Thyroid gland (tissue), 4 donors: ENCODE results near the gene TRPC4. TPM values are rescaled to one million over a fixed set of nuclear protein-coding genes. Genes with fewer than 3 reads are reported as not detected.

ENCODE experiments used
- DNase-seq, 2 donors: peaks; one replicate each; pipeline ENCODE4 v3.0.0-alpha.2; 2019
- H3K27ac ChIP-seq, 3 donors: fragments of 200-600 bp; sonication (generic); 1 replicate in 2 of 3; 2 replicates in 1 of 3; pipeline ENCODE4 v1.5.1; 2016 to 2019; ENCODE audit warnings: mild to moderate bottlenecking in 1 of 3, moderate library complexity in 1 of 3
- H3K27me3 ChIP-seq: fragments of 200-600 bp; sonication (generic); one replicate; pipeline ENCODE4 v1.5.1; 2019
- H3K36me3 ChIP-seq, 2 donors: fragments of 200-600 bp; sonication (generic); one replicate each; pipeline ENCODE4 v1.5.1; 2016 to 2019
- H3K4me1 ChIP-seq, 2 donors: fragments of 200-600 bp; sonication (generic); one replicate each; pipeline ENCODE4 v1.5.1; 2017 to 2019
- H3K4me3 ChIP-seq, 3 donors: fragments of 200-600 bp; sonication (generic); replicated peaks in 1 of 3; 1 replicate in 2 of 3; 2 replicates in 1 of 3; pipeline ENCODE4 v1.5.1; 2016; ENCODE audit warnings: mild to moderate bottlenecking in 1 of 3
- H3K9me3 ChIP-seq: fragments of 200-600 bp; sonication (generic); one replicate; pipeline ENCODE4 v1.5.1; 2017
- CTCF ChIP-seq, 6 experiments: fragments of 200-600 bp in 3 of 6; fragments of 450-650 bp in 3 of 6; sonication (generic) in 3 of 6; IDR thresholded peaks; one replicate each; pipeline ENCODE4 v1.5.1; 2016 to 2019; ENCODE audit warnings: antibody characterized with exemption in 6 of 6, mild to moderate bottlenecking in 2 of 6, inconsistent platforms in 1 of 6, moderate library complexity in 1 of 6
- POLR2A ChIP-seq, 2 donors: fragments of 450-650 bp; IDR thresholded peaks; one replicate each; pipeline ENCODE4 v1.6.1; 2017; ENCODE audit warnings: antibody characterized with exemption in 2 of 2, mild to moderate bottlenecking in 2 of 2, moderate library complexity in 1 of 2
- WGBS, 2 donors: methylation state at CpG; one replicate each; pipeline ENCODE4 v1.1.5; 2017; 5-methylcytosine and 5-hydroxymethylcytosine counted together
- intact Hi-C: fragments of 100-400 bp; cut with DNase I; formaldehyde crosslinking; loops from one replicate; pipeline ENCODE4 v1.15.1; 2023
- total RNA-seq, 4 donors: library from RNA; depleted of rRNA; stranded (reverse); fragments of >200 nt; gene quantifications; one replicate each; pipeline ENCODE4 v1.2.3, GENCODE V29; 2016

The TRPC4 gene
- 1 to 10 TPM in 2 of 4 donors, under 1 TPM in 2; 0.11 to 3.2 (median 0.79) TPM for total RNA-seq

- peak within 1 kb of the TSS in 2 of 3 donors; percentile 13 to 28 for H3K4me3 ChIP-seq
- H3K27ac ChIP-seq = peak within 1 kb of the TSS in 1 of 3 donors; percentile 4
- peaks cover 6 to 12% of the 10 kb centered on the region in 2 donors for H3K4me1 ChIP-seq
- no peaks in the 10 kb centered on the region for H3K9me3 ChIP-seq
- TF ChIP-seq CTCF (IDR thresholded peaks at IDR 0.05) (peak in 1 of 6 experiments; percentile 18), POLR2A (IDR thresholded peaks at IDR 0.05) (no peak)
- H3K36me3 ChIP-seq = no peaks in the 10 kb centered on the region
- 3% methylated on average over 21 to 25 of the region's 43 CpGs for WGBS, 2 donors
- DNase-seq = peak; percentile 11 to 13
- peaks cover 6% of the 10 kb centered on the region for H3K27me3 ChIP-seq
- intact Hi-C loops = no loop called here
Measured at GRCh38 chr13:37869756-37870488, at the start of gene TRPC4. Gene TRPC4, minus strand, starts transcription at chr13:37869772. Its CDS starts 86,439 bp downstream, at chr13:37783333.

GRCh38 chr13:37918751-37919150, 49.2 kb upstream of the TRPC4 start:
- Histone ChIP-seq H3K27me3 (no peaks in the 10 kb centered on the region), H3K4me3 (no peak overlapping the region), H3K27ac (no peak overlapping the region), H3K9me3 (no peaks in the 10 kb centered on the region), H3K4me1 (no peaks in the 10 kb centered on the region), H3K36me3 (no peaks in the 10 kb centered on the region)
- no peak for DNase-seq
- TF ChIP-seq CTCF (IDR thresholded peaks at IDR 0.05) (no peak), POLR2A (IDR thresholded peaks at IDR 0.05) (no peak)
- WGBS, 2 donors = 42 to 46% methylated on average over 4 of the region's 4 CpGs
- intact Hi-C loops = no loop called here

DNA sequence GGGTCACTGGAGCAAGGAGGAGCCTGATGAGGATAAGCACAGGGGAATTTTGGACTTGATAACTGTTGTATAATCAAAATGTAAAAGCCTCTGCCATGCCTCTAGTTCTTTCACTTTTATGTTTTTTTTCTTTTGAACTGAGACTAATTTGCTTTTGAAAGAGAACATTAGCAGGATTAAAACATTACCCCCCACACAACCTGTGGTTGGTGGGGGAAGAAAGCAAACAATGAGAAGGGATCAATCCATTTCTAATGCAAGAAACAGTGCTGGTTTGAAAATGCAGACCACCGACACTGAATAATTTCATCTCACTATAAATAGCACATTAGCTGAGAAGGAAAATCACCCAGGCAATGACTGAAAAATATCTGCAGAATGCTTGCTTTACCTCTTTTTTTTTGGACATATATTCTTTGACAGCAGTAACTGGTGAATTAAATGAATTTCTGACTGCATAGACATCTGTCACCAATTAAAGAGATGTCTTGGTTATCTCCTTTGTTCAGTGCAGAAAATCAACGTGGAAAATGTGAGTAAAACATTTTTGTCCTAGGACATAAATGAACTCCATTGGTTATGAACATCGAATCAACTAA, 48.6 kb upstream of the TRPC4 start:
- TF ChIP-seq POLR2A (IDR thresholded peaks at IDR 0.05) = no peak
- TF ChIP-seq CTCF (IDR thresholded peaks at IDR 0.05) = no peak
- H3K36me3 ChIP-seq = no peaks in the 10 kb centered on the region
- WGBS, 2 donors = 60 to 67% methylated on average over 3 of the region's 3 CpGs
- no peaks in the 10 kb centered on the region for H3K4me1 ChIP-seq
- H3K4me3 ChIP-seq = no peak overlapping the region
- no peak for DNase-seq
- no peaks in the 10 kb centered on the region for H3K9me3 ChIP-seq
- no peaks in the 10 kb centered on the region for H3K27me3 ChIP-seq
- H3K27ac ChIP-seq = no peak overlapping the region
- intact Hi-C loops = no loop called here

- no peak for DNase-seq
- H3K36me3 ChIP-seq = no peaks in the 10 kb centered on the region
- intact Hi-C loops = no loop called here
- no peak overlapping the region for H3K27ac ChIP-seq
- H3K4me1 ChIP-seq = no peaks in the 10 kb centered on the region
- 60 to 66% methylated on average over 2 of the region's 2 CpGs for WGBS, 2 donors
- no peaks in the 10 kb centered on the region for H3K9me3 ChIP-seq
- TF ChIP-seq POLR2A (IDR thresholded peaks at IDR 0.05) = no peak
- TF ChIP-seq CTCF (IDR thresholded peaks at IDR 0.05) = no peak
- no peaks in the 10 kb centered on the region for H3K27me3 ChIP-seq
- H3K4me3 ChIP-seq = no peak overlapping the region
Measured at GRCh38 chr13:37914781-37915391, 45.3 kb upstream of the TRPC4 start.

GRCh38 chr13:37910790-37911189, 41.2 kb upstream of the TRPC4 start:
- intact Hi-C loops = no loop called here
- WGBS, 2 donors = 51 to 62% methylated on average over 1 of the region's 1 CpG

More at GRCh38 chr13:37910790-37911189, 41.2 kb upstream of the TRPC4 start:
- H3K27me3 ChIP-seq = no peaks in the 10 kb centered on the region
- no peaks in the 10 kb centered on the region for H3K4me1 ChIP-seq
- no peak for DNase-seq
- H3K9me3 ChIP-seq = no peaks in the 10 kb centered on the region
- no peak overlapping the region for H3K27ac ChIP-seq
- TF ChIP-seq CTCF (IDR thresholded peaks at IDR 0.05) (no peak), POLR2A (IDR thresholded peaks at IDR 0.05) (no peak)
- no peak overlapping the region for H3K4me3 ChIP-seq
- H3K36me3 ChIP-seq = no peaks in the 10 kb centered on the region
